SK-N-SH (cell line): ENCODE measurements around the gene ASB18. TPM values are rescaled to one million over a fixed set of nuclear protein-coding genes. Genes with fewer than 3 reads are reported as not detected.

Source experiments
- CTCF ChIA-PET: fragments of 300-600, 350-600 bp; formaldehyde crosslinking; extraction: SDS; loops from one replicate; lab custom pipeline; 2021; lab: Yijun Ruan, JAX
- POLR2A ChIA-PET: fragments of 350-600 bp; sonication (Branson Sonifier 250); formaldehyde crosslinking; extraction: SDS; loops from one replicate; lab custom pipeline; 2020; ENCODE audit warnings: antibody characterized with exemption, inconsistent platforms; lab: Yijun Ruan, JAX
- DNase-seq: peaks from one replicate; pipeline ENCODE4 v3.0.0; 2012
- H2AFZ ChIP-seq: fragments of 200-600 bp; sonication (generic); 2 replicates; pipeline ENCODE4 v1.8.1; 2016; ENCODE audit warnings: antibody characterized with exemption, mild to moderate bottlenecking, low read depth
- H3F3A ChIP-seq: fragments of 200-600 bp; sonication (generic); replicated peaks from 2 replicates; pipeline ENCODE3; 2016; ENCODE audit warnings: antibody characterized with exemption, mild to moderate bottlenecking; ENCODE audit not compliant: insufficient read depth
- H3K27ac ChIP-seq, 2 experiments: fragments of 200-500 bp in 1 of 2; fragments of 200-600 bp in 1 of 2; sonication (Bioruptor generic) in 1 of 2; sonication (generic), shearing (Covaris generic) in 1 of 2; 2 replicates each; pipeline versions ENCODE4 v1.5.1 to v1.6.1; 2014 to 2016; ENCODE audit warnings: low read depth in 2 of 2, inconsistent platforms in 1 of 2, low read length in 1 of 2, mild to moderate bottlenecking in 1 of 2, mixed read lengths in 1 of 2
- H3K27me3 ChIP-seq: fragments of 200-600 bp; sonication (generic), shearing (Covaris generic); 2 replicates; pipeline ENCODE4 v1.6.1; 2016; ENCODE audit warnings: mixed run types; ENCODE audit not compliant: insufficient read depth
- H3K36me3 ChIP-seq, 2 experiments: fragments of 200-500 bp in 1 of 2; fragments of 200-600 bp in 1 of 2; sonication (Bioruptor generic) in 1 of 2; sonication (generic) in 1 of 2; replicated peaks in 1 of 2; 2 replicates each; pipeline versions ENCODE3 to v1.5.1; 2014 to 2016; ENCODE audit warnings: low read length in 1 of 2, mild to moderate bottlenecking in 1 of 2; ENCODE audit not compliant: insufficient read depth in 2 of 2, control insufficient read depth in 1 of 2
- H3K4me1 ChIP-seq, 2 experiments: fragments of 200-500 bp in 1 of 2; fragments of 200-600 bp in 1 of 2; sonication (Bioruptor generic) in 1 of 2; sonication (generic), shearing (Covaris generic) in 1 of 2; 2 replicates each; pipeline versions ENCODE4 v1.5.1 to v1.6.1; 2014 to 2016; ENCODE audit warnings: low read depth in 1 of 2, low read length in 1 of 2, mixed run types in 1 of 2; ENCODE audit not compliant: insufficient read depth in 2 of 2, control insufficient read depth in 1 of 2
- H3K4me2 ChIP-seq: fragments of 200-600 bp; sonication (generic), shearing (Covaris generic); 2 replicates; pipeline ENCODE4 v1.6.1; 2017; ENCODE audit warnings: mixed run types
- H3K4me3 ChIP-seq, 2 experiments: fragments of 200-500 bp in 1 of 2; fragments of 200-600 bp in 1 of 2; sonication (Bioruptor generic) in 1 of 2; sonication (generic), shearing (Covaris generic) in 1 of 2; 2 replicates each; pipeline versions ENCODE4 v1.5.1 to v1.8.1; 2014 to 2016; ENCODE audit warnings: low read depth in 2 of 2, inconsistent platforms in 1 of 2, low read length in 1 of 2, mild to moderate bottlenecking in 1 of 2, mixed read lengths in 1 of 2, moderate library complexity in 1 of 2
- H3K79me2 ChIP-seq: fragments of 200-600 bp; sonication (generic); 2 replicates; pipeline ENCODE4 v1.8.1; 2017; ENCODE audit warnings: mild to moderate bottlenecking; ENCODE audit not compliant: insufficient read depth
- H3K9ac ChIP-seq: fragments of 200-600 bp; sonication (generic); 2 replicates; pipeline ENCODE4 v1.6.1; 2017; ENCODE audit warnings: mixed run types
- H3K9me2 ChIP-seq: fragments of 200-600 bp; sonication (generic); 2 replicates; pipeline ENCODE4 v1.6.1; 2017; ENCODE audit warnings: mixed run types
- H3K9me3 ChIP-seq: fragments of 200-600 bp; sonication (generic); 2 replicates; pipeline ENCODE4 v1.6.1; 2017; ENCODE audit warnings: mixed run types, mild to moderate bottlenecking, moderate library complexity
- H4K20me1 ChIP-seq: fragments of 200-600 bp; sonication (generic); 2 replicates; pipeline ENCODE4 v1.6.1; 2017; ENCODE audit warnings: mild to moderate bottlenecking, mixed run types; ENCODE audit not compliant: insufficient read depth
- ELF1 ChIP-seq: IDR thresholded peaks from 2 replicates; pipeline ENCODE4 v1.4.0; 2012
- EP300 ChIP-seq, 2 experiments: IDR thresholded peaks; 2 replicates each; pipeline versions ENCODE4 v1.4.0 to v1.6.1; 2012; ENCODE audit warnings: borderline replicate concordance in 1 of 2, low read depth in 1 of 2, low read length in 1 of 2
- FOSL2 ChIP-seq: IDR thresholded peaks from 2 replicates; pipeline ENCODE4 v1.4.0; 2012; ENCODE audit warnings: low read depth, mild to moderate bottlenecking, moderate library complexity, borderline replicate concordance
- GABPA ChIP-seq: IDR thresholded peaks from 2 replicates; pipeline ENCODE4 v1.4.0; 2012; ENCODE audit warnings: low read depth, mild to moderate bottlenecking
- GATA2 ChIP-seq: sonication (generic); formaldehyde crosslinking; IDR thresholded peaks from 2 replicates; pipeline ENCODE4 v1.5.0; 2020; ENCODE audit warnings: mild to moderate bottlenecking, missing genetic modification reagents
- JUND ChIP-seq: IDR thresholded peaks from 2 replicates; pipeline ENCODE4 v1.4.0; 2012
- MAX ChIP-seq: IDR thresholded peaks from 2 replicates; pipeline ENCODE4 v1.4.0; 2012; ENCODE audit warnings: low read depth
- MEF2A ChIP-seq: IDR thresholded peaks from 2 replicates; pipeline ENCODE4 v1.4.0; 2012; ENCODE audit warnings: low read depth, borderline replicate concordance
- MXI1 ChIP-seq: IDR thresholded peaks from 2 replicates; pipeline ENCODE4 v1.6.1; 2012; ENCODE audit warnings: mild to moderate bottlenecking, low read depth, low read length, improper control_type of control experiment
- POLR2AphosphoS5 ChIP-seq: IDR thresholded peaks from 2 replicates; pipeline ENCODE4 v1.6.1; 2012; ENCODE audit warnings: low read depth, low read length
- RAD21 ChIP-seq: IDR thresholded peaks from 2 replicates; pipeline ENCODE4 v1.6.1; 2012; ENCODE audit warnings: mild to moderate bottlenecking, low read length
- RCOR1 ChIP-seq: fragments of 150-350 bp; IDR thresholded peaks from 2 replicates; pipeline ENCODE4 v1.6.1; 2017; ENCODE audit warnings: antibody characterized with exemption, low read length
- RFX5 ChIP-seq: IDR thresholded peaks from 2 replicates; pipeline ENCODE4 v1.6.1; 2012; ENCODE audit warnings: mild to moderate bottlenecking, improper control_type of control experiment, low read length
- YY1 ChIP-seq: IDR thresholded peaks from 2 replicates; pipeline ENCODE4 v1.4.0; 2012; ENCODE audit warnings: low read depth, mild to moderate bottlenecking
- WGBS: methylation state at CpG from one replicate; pipeline ENCODE4 v1.1.6; 2017; ENCODE audit warnings: low lambda C conversion rate; 5-methylcytosine and 5-hydroxymethylcytosine counted together
- polyA plus RNA-seq, 3 experiments: library from polyadenylated mRNA; depleted of rRNA; stranded (reverse); fragments of >200 nt; gene quantifications; 2 replicates each; pipeline ENCODE4 v1.2.3, GENCODE V29; 2012
- TF ChIP-seq, protein P1 (sequence below): fragments of 150-350 bp; IDR thresholded peaks from 2 replicates; pipeline ENCODE4 v1.6.1; 2017; ENCODE audit warnings: antibody characterized with exemption, low read length, low read depth, borderline replicate concordance
- TF ChIP-seq, protein P2 (sequence below): IDR thresholded peaks from 2 replicates; pipeline ENCODE4; 2012
- TF ChIP-seq, protein P3 (sequence below): fragments of 150-350 bp; IDR thresholded peaks from 2 replicates; pipeline ENCODE4 v1.6.1; 2016; ENCODE audit warnings: mild to moderate bottlenecking, low read depth, low read length

The ASB18 gene
- polyA plus RNA-seq, 1 of the 3 experiments (the other 2 are of a cell fraction): not detected

DNA sequence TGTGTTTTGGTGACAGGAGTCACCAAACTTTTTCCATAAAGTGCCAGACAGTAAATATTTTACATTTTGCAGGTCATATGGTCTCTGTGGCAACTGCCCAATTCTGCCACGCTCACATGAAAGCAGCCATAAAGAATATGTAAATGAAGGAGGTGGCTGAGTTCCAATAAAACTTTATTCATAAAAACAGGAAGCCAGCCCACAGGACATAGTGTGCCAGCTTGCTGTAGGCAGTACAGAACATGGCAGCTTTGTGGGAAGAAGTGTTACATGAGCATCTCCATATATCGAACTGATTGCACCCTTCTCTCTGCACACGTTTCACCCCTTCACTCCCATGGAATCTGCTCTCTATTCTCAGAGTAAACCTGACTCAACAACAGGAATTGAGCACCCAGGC, 10.2 kb downstream of the ASB18 start:
- no peaks in the 10 kb centered on the region for H3K79me2 ChIP-seq
- no peak overlapping the region for H3K27ac ChIP-seq
- WGBS: 38% methylated on average over 3 of the region's 3 CpGs
- ChIA-PET POLR2A (no interaction called here), CTCF (no interaction called here)
- H4K20me1 ChIP-seq: no peaks in the 10 kb centered on the region
- H3K36me3 ChIP-seq: no peaks in the 10 kb centered on the region
- no peaks in the 10 kb centered on the region for H3K4me1 ChIP-seq
- H3K9me3 ChIP-seq: no peaks in the 10 kb centered on the region
- H3K9ac ChIP-seq: no peak overlapping the region
- H3K27me3 ChIP-seq: no peaks in the 10 kb centered on the region; the same call in 1 of the 2 replicates
- H3F3A ChIP-seq: no peaks in the 10 kb centered on the region
- no peaks in the 10 kb centered on the region for H3K9me2 ChIP-seq
- no peak overlapping the region for H3K4me3 ChIP-seq
- DNase-seq: no peak
- H3K4me2 ChIP-seq: no peak overlapping the region
- no peak overlapping the region for H2AFZ ChIP-seq
- no peak for TF ChIP-seq ELF1
- TF ChIP-seq, all 33 proteins: peak for 0

DNA sequence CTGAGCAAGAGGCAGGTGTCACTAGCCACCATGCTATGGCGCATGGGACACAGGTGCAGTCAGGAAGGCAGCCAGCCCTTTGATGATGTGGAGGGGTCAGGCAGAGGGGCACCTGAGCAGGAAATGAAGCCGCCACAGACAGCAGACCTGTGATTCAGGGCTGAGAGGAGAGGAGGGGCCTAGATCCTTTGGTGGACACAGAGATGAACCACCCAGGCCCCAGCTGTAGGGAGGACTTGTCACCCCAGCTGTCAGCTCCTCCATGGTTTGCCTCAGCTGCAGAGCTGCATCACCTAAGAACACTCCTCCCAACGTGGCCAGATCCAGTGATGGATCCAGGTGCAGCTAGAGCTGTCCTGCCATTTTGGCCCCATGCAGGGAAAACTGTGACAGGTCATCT, 11.6 kb downstream of the ASB18 start:
- H3K9me3 ChIP-seq: no peaks in the 10 kb centered on the region
- H3K9ac ChIP-seq: no peak overlapping the region
- H3K4me1 ChIP-seq: no peaks in the 10 kb centered on the region
- no peaks in the 10 kb centered on the region for H4K20me1 ChIP-seq
- no peak overlapping the region for H3K27ac ChIP-seq
- TF ChIP-seq JUND (no peak), MEF2A (no peak), RCOR1 (no peak), GABPA (no peak), MXI1 (no peak), EP300 (IDR thresholded peaks at IDR 0.05; ENCODE audit: borderline replicate concordance in 1 of 2, low read depth in 1 of 2, low read length in 1 of 2) (no peak), MAX (no peak), FOSL2 (no peak), POLR2AphosphoS5 (no peak), YY1 (no peak), RFX5 (no peak), GATA2 (CRISPR knock-in tag) (no peak), RAD21 (no peak)
- TF ChIP-seq, protein P1, sequence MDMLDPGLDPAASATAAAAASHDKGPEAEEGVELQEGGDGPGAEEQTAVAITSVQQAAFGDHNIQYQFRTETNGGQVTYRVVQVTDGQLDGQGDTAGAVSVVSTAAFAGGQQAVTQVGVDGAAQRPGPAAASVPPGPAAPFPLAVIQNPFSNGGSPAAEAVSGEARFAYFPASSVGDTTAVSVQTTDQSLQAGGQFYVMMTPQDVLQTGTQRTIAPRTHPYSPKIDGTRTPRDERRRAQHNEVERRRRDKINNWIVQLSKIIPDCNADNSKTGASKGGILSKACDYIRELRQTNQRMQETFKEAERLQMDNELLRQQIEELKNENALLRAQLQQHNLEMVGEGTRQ: no peak
- TF ChIP-seq, protein P2, sequence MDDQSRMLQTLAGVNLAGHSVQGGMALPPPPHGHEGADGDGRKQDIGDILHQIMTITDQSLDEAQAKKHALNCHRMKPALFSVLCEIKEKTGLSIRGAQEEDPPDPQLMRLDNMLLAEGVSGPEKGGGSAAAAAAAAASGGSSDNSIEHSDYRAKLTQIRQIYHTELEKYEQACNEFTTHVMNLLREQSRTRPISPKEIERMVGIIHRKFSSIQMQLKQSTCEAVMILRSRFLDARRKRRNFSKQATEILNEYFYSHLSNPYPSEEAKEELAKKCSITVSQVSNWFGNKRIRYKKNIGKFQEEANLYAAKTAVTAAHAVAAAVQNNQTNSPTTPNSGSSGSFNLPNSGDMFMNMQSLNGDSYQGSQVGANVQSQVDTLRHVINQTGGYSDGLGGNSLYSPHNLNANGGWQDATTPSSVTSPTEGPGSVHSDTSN: no peak
- TF ChIP-seq, protein P3, sequence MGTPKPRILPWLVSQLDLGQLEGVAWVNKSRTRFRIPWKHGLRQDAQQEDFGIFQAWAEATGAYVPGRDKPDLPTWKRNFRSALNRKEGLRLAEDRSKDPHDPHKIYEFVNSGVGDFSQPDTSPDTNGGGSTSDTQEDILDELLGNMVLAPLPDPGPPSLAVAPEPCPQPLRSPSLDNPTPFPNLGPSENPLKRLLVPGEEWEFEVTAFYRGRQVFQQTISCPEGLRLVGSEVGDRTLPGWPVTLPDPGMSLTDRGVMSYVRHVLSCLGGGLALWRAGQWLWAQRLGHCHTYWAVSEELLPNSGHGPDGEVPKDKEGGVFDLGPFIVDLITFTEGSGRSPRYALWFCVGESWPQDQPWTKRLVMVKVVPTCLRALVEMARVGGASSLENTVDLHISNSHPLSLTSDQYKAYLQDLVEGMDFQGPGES: no peak
- TF ChIP-seq, all 33 proteins: peak for 0
- Histone ChIP-seq H2AFZ (no peak overlapping the region), H3K36me3 (no peaks in the 10 kb centered on the region), H3K9me2 (no peaks in the 10 kb centered on the region), H3K27me3 (no peaks in the 10 kb centered on the region; the same call in 1 of the 2 replicates), H3F3A (no peaks in the 10 kb centered on the region), H3K79me2 (no peaks in the 10 kb centered on the region), H3K4me3 (no peak overlapping the region), H3K4me2 (no peak overlapping the region)
- POLR2A ChIA-PET: no interaction called here
- 40% methylated on average over 2 of the region's 3 CpGs for WGBS
- CTCF ChIA-PET: interaction anchor here (0.7 kb wide), 1 partner anchor 26 kb away, joined by 3 read pairs; no protein-coding TSS in a partner anchor
- DNase-seq: no peak
